PC-9 (cell line): ENCODE measurements around the gene CHD5. TPM values are rescaled to one million over a fixed set of nuclear protein-coding genes. Genes with fewer than 3 reads are reported as not detected.

ENCODE experiments used
- BruUV-seq: library from RNA; stranded (reverse); fragments of 400-500 nt; replicated peaks from 2 replicates; lab custom pipeline; 2021; lab: Mats Ljungman, UMichigan
- CTCF ChIA-PET: fragments of 300-600 bp; sonication (Branson Sonifier 250); formaldehyde crosslinking; loops from one replicate; lab custom pipeline; 2022; ENCODE audit warnings: antibody characterized with exemption; lab: Charles Lee
- POLR2A ChIA-PET: fragments of 300-600 bp; sonication (Branson Sonifier 250); formaldehyde crosslinking; loops from one replicate; lab custom pipeline; 2022; ENCODE audit warnings: antibody characterized with exemption; ENCODE audit not compliant: unreplicated experiment; lab: Charles Lee
- DNase-seq, 2 experiments: peaks; one replicate each; pipeline versions ENCODE4 v3.0.0 to v3.0.0-alpha.2; 2015 to 2022; ENCODE audit warnings: mixed read lengths in 1 of 2
- H2AFZ ChIP-seq: fragments of 200-600 bp; sonication (generic); 2 replicates; pipeline ENCODE4 v1.8.1; 2017; ENCODE audit warnings: antibody characterized with exemption
- H3F3A ChIP-seq: fragments of 200-600 bp; sonication (generic); 2 replicates; pipeline ENCODE4 v1.8.1; 2017; ENCODE audit warnings: antibody characterized with exemption, mild to moderate bottlenecking, low read depth; ENCODE audit not compliant: insufficient read depth
- H3K27ac ChIP-seq: fragments of 200-600 bp; sonication (generic); 2 replicates; pipeline ENCODE4 v1.6.1; 2016; ENCODE audit warnings: mixed run types
- H3K27me3 ChIP-seq: fragments of 200-600 bp; sonication (generic); 2 replicates; pipeline ENCODE4 v1.6.1; 2016; ENCODE audit warnings: low read depth, mixed run types; ENCODE audit not compliant: insufficient read depth
- H3K36me3 ChIP-seq: fragments of 200-600 bp; sonication (generic); 2 replicates; pipeline ENCODE4 v1.6.1; 2016; ENCODE audit warnings: low read depth, mixed run types
- H3K4me1 ChIP-seq: fragments of 200-600 bp; sonication (generic); replicated peaks from 2 replicates; pipeline ENCODE4 v1.6.1; 2016; ENCODE audit warnings: mixed run types; ENCODE audit not compliant: insufficient read depth
- H3K4me2 ChIP-seq: fragments of 200-600 bp; sonication (generic); 2 replicates; pipeline ENCODE4 v1.6.1; 2017; ENCODE audit warnings: mixed run types
- H3K4me3 ChIP-seq: fragments of 200-600 bp; sonication (generic); 2 replicates; pipeline ENCODE4 v1.6.1; 2016; ENCODE audit warnings: mixed run types
- H3K79me2 ChIP-seq: fragments of 200-600 bp; sonication (generic); 2 replicates; pipeline ENCODE4 v1.6.1; 2017; ENCODE audit warnings: low read depth, mixed run types
- H3K9me2 ChIP-seq: fragments of 200-600 bp; sonication (generic); 2 replicates; pipeline ENCODE4 v1.8.1; 2017; ENCODE audit warnings: mild to moderate bottlenecking; ENCODE audit not compliant: insufficient read depth
- H3K9me3 ChIP-seq: fragments of 200-600 bp; sonication (generic); 2 replicates; pipeline ENCODE4 v1.8.1; 2016; ENCODE audit warnings: low read depth; ENCODE audit not compliant: insufficient read depth
- H4K20me1 ChIP-seq: fragments of 200-600 bp; sonication (generic); 2 replicates; pipeline ENCODE4 v1.8.1; 2017; ENCODE audit not compliant: insufficient read depth
- CTCF ChIP-seq: fragments of 200-600 bp; sonication (generic); conservative IDR thresholded peaks from 2 replicates; pipeline ENCODE4 v1.6.1; 2017; ENCODE audit warnings: mixed run types, antibody characterized with exemption, mild to moderate bottlenecking, moderate library complexity
- EZH2 ChIP-seq: fragments of 200-600 bp; sonication (generic); IDR thresholded peaks from 2 replicates; pipeline ENCODE4 v1.8.0; 2017; ENCODE audit warnings: antibody characterized with exemption, low read depth
- intact Hi-C: fragments of 100-400 bp; cut with micrococcal nuclease; formaldehyde crosslinking; loops from one replicate; pipeline ENCODE4 v1.10.0; 2022; ENCODE audit not compliant: unreplicated experiment
- total RNA-seq: library from RNA; stranded (reverse); gene quantifications from 2 replicates; pipeline ENCODE4 v1.2.3, GENCODE V29; 2021

Gene CHD5
- total RNA-seq, 1 experiment from 2014 or later = 0.50 TPM

GRCh38 chr1:6102532-6102845 lies 77.6 kb downstream of the CHD5 start:
- no peak overlapping the region for H3K27ac ChIP-seq
- intact Hi-C loops = no loop called here
- H4K20me1 ChIP-seq = no peaks in the 10 kb centered on the region
- no peaks in the 10 kb centered on the region for H3K36me3 ChIP-seq
- no peaks in the 10 kb centered on the region for H3K9me2 ChIP-seq
- no TSS peak for BruUV-seq
- no peak overlapping the region for H2AFZ ChIP-seq
- no peaks in the 10 kb centered on the region for H3F3A ChIP-seq
- no peaks in the 10 kb centered on the region for H3K9me3 ChIP-seq
- DNase-seq = no peak
- no peaks in the 10 kb centered on the region for H3K79me2 ChIP-seq
- H3K4me1 ChIP-seq = no peaks in the 10 kb centered on the region
- ChIA-PET CTCF (no interaction called here), POLR2A (no interaction called here)
- TF ChIP-seq CTCF (no peak), EZH2 (no peak)
- H3K4me3 ChIP-seq = no peak overlapping the region
- no peak overlapping the region for H3K4me2 ChIP-seq
- peaks cover 13% of the 10 kb centered on the region; the same call in 1 of the 2 replicates for H3K27me3 ChIP-seq

- BruUV-seq = no TSS peak
- no peak overlapping the region for H3K27ac ChIP-seq
- TF ChIP-seq EZH2 = no peak
- no peak for TF ChIP-seq CTCF
- H3K4me1 ChIP-seq = no peaks in the 10 kb centered on the region
- intact Hi-C loops = no loop called here
- H3K9me2 ChIP-seq = no peaks in the 10 kb centered on the region
- H3K36me3 ChIP-seq = no peaks in the 10 kb centered on the region
- H3K27me3 ChIP-seq = peaks cover 13% of the 10 kb centered on the region; the same call in 1 of the 2 replicates
- H2AFZ ChIP-seq = no peak overlapping the region
- H3K4me2 ChIP-seq = no peak overlapping the region
- H3K79me2 ChIP-seq = no peaks in the 10 kb centered on the region
- H3K9me3 ChIP-seq = no peaks in the 10 kb centered on the region
- H4K20me1 ChIP-seq = no peaks in the 10 kb centered on the region
- DNase-seq = no peak
- ChIA-PET CTCF (interaction anchor here (0.8 kb wide), 1 partner anchor 171 kb away, joined by 4 read pairs; no protein-coding TSS in a partner anchor), POLR2A (no interaction called here)
- no peaks in the 10 kb centered on the region for H3F3A ChIP-seq
- no peak overlapping the region for H3K4me3 ChIP-seq
Observed at GRCh38 chr1:6101826-6102531, 78.1 kb downstream of the CHD5 start.

- no peak overlapping the region for H3K4me2 ChIP-seq
- TF ChIP-seq EZH2 (no peak), CTCF (no peak)
- no peak for DNase-seq
- H3K27ac ChIP-seq = no peak overlapping the region
- CTCF ChIA-PET = interaction anchor here (0.6 to 0.8 kb wide), 3 partner anchors 49 to 170 kb away, joined by 4 to 11 read pairs (median 6); partner anchors contain the start of gene ICMT
- H3K36me3 ChIP-seq = no peaks in the 10 kb centered on the region
- H4K20me1 ChIP-seq = no peaks in the 10 kb centered on the region
- no peaks in the 10 kb centered on the region for H3K79me2 ChIP-seq
- no peaks in the 10 kb centered on the region for H3K9me2 ChIP-seq
- POLR2A ChIA-PET = no interaction called here
- BruUV-seq = no TSS peak
- H2AFZ ChIP-seq = no peak overlapping the region
- no peak overlapping the region for H3K4me3 ChIP-seq
- no peaks in the 10 kb centered on the region for H3K4me1 ChIP-seq
- intact Hi-C loops = no loop called here
- no peaks in the 10 kb centered on the region for H3F3A ChIP-seq
- H3K9me3 ChIP-seq = no peaks in the 10 kb centered on the region
- H3K27me3 ChIP-seq = peaks cover 13% of the 10 kb centered on the region; the same call in 1 of the 2 replicates
Observed at GRCh38 chr1:6100861-6101783, 79.0 kb downstream of the CHD5 start.
